Activated T-helper 17 cell treated with anti-CD3 and anti-CD28 coated beads, Interleukin-2, amount 50 U/mL, for 72 hours (primary cell): ENCODE data around the gene GRM3. TPM values are rescaled to one million over a fixed set of nuclear protein-coding genes. Genes with fewer than 3 reads are reported as not detected.

Experiments
- ATAC-seq: fragments of 150-1000 bp; cut with Tn5 transposase; replicated peaks from 2 replicates; pipeline ENCODE4 v1.10.0; 2021; ENCODE audit warnings: mild to moderate bottlenecking, moderate library complexity
- H3K27ac Mint-ChIP-seq: one replicate; pipeline ENCODE4 v1.8.0; 2022; ENCODE audit warnings: mixed read lengths
- H3K27me3 Mint-ChIP-seq: one replicate; pipeline ENCODE4 v1.8.0; 2022; ENCODE audit warnings: mixed read lengths
- H3K36me3 Mint-ChIP-seq: one replicate; pipeline ENCODE4 v1.8.0; 2022; ENCODE audit warnings: low read depth, mild to moderate bottlenecking, mixed read lengths
- H3K4me1 Mint-ChIP-seq: one replicate; pipeline ENCODE4 v1.8.0; 2022; ENCODE audit warnings: mixed read lengths
- H3K4me3 Mint-ChIP-seq: one replicate; pipeline ENCODE4 v1.8.0; 2022; ENCODE audit warnings: mild to moderate bottlenecking, mixed read lengths
- H3K9me3 Mint-ChIP-seq: one replicate; pipeline ENCODE4 v1.8.0; 2022; ENCODE audit warnings: mixed read lengths
- total RNA-seq, 2 donors: library from RNA; stranded (reverse); gene quantifications; one replicate each; pipeline ENCODE4 v1.2.3, GENCODE V29; 2022

The GRM3 gene
- total RNA-seq, 2 donors from 2014 or later: not detected

DNA sequence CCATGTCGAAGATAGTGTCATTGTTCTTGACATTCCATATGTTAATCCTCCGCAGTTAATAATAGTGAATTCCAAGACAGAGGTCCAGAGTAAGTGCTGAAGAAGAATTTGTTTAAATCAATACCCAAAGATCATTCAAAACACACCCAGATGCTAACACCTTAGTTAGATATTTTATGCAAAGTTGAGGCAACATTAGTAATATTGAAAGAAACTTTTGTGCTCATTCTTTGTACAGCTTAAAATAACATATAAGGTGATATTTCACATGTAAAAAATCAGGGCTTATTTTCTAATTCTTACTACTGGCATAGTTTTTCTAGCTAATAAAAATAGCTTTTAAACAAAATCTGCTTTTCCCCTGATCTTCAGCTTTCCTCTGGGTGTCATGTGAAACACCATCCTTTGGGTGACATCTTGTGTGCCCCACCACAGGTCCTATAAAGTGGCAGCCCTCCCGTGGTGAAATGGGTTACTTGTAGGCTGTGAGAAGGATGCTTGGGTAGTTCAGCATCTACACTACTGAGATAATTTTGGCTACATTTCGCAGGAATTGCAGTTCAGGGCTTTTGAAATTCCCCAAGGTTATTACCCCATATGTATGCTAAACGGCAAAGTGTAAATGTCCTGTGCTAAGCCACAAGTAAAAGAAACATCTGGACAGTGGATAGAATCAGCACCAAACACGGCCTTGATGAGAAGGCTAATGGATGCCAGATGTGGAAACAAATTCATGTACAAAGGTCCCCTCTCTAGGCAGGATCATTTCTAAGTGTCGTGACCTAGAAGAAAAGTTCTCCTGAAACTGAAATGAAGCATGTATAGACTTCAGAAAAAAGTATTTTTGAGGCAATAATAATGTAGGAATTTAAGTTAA, 105.4 kb downstream of the GRM3 start:
- H3K36me3 Mint-ChIP-seq: no peaks in the 10 kb centered on the region
- no peaks in the 10 kb centered on the region for H3K4me1 Mint-ChIP-seq
- no peak overlapping the region for H3K27ac Mint-ChIP-seq
- H3K4me3 Mint-ChIP-seq: no peak overlapping the region
- no peak for ATAC-seq
- H3K9me3 Mint-ChIP-seq: no peaks in the 10 kb centered on the region
- H3K27me3 Mint-ChIP-seq: peaks cover 3% of the 10 kb centered on the region

DNA sequence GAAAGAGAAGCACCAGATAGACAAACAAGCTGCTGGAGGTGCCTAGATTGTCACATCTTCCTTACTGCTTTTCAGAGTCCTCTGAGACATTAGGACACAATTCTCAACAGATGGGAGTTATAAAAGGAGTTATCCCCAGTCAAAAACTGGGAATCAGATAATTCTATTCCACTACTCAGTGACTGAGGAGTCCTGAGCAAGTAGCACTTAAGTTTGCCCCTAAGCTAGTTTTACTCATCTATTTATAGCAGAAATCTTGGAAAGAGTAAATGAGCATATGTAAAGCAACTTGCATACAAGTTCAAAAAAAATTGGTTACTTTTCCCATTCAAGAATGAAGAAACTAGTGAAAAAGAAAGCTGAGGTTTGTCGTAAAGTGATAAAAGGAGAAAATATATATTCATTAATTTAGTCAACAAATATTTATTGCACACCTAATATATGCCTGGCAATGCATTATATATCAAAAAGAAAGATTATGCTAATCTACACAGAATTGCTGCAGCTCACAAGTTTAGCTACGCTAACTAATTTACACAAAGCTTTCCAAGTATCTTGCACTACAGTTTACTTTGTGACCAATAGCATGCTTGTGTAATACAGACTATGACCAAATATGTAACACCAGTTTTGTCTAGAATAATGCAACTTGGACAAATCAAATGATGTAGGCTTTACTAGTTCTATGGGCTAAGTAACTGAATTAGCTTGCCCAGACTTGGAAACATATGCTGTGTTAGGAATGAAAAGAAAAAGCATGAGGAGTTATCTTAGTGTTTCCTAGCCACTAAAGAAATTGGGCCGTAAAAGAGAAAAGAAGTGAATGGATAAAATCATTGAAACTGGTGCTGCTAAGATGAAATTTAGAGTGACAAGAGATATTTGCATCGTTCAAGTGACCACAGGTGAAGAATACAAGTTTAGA, 106.3 kb downstream of the GRM3 start:
- H3K27me3 Mint-ChIP-seq: no peaks in the 10 kb centered on the region
- H3K36me3 Mint-ChIP-seq: no peaks in the 10 kb centered on the region
- H3K9me3 Mint-ChIP-seq: no peaks in the 10 kb centered on the region
- H3K27ac Mint-ChIP-seq: no peak overlapping the region
- no peak for ATAC-seq
- no peak overlapping the region for H3K4me3 Mint-ChIP-seq
- no peaks in the 10 kb centered on the region for H3K4me1 Mint-ChIP-seq

- H3K4me3 Mint-ChIP-seq: no peak overlapping the region
- ATAC-seq: no peak
- no peaks in the 10 kb centered on the region for H3K36me3 Mint-ChIP-seq
Observed at GRCh38 chr7:86760236-86760635, 116.5 kb downstream of the GRM3 start.

DNA sequence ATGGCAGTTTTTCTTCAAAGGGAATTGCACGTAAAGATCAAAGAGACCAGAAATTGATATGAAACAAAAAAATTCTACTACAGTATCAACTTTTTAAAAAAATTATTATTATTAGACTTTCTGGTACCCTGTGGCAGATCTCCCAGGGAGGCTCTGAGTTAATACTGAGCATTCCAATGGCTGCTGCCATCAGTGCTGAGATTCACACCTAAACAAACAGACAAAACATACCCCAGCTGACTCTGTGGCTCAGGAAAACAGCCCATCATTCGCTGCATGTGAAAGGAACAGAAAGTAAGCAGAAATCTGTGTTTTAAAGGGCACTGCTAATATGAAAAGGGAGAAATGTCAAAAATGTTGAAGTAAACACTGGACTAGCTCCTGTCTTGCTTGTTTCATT, 118.4 kb downstream of the GRM3 start:
- Mint-ChIP-seq H3K27ac (no peak overlapping the region), H3K4me3 (no peak overlapping the region), H3K27me3 (peaks cover 6% of the 10 kb centered on the region), H3K36me3 (no peaks in the 10 kb centered on the region), H3K9me3 (peaks cover 4% of the 10 kb centered on the region), H3K4me1 (no peaks in the 10 kb centered on the region)
- ATAC-seq: no peak

More at GRCh38 chr7:86760236-86760635, 116.5 kb downstream of the GRM3 start:
- Mint-ChIP-seq H3K27ac (no peak overlapping the region), H3K9me3 (peaks cover 4% of the 10 kb centered on the region), H3K27me3 (peaks cover 6% of the 10 kb centered on the region), H3K4me1 (no peaks in the 10 kb centered on the region)

DNA sequence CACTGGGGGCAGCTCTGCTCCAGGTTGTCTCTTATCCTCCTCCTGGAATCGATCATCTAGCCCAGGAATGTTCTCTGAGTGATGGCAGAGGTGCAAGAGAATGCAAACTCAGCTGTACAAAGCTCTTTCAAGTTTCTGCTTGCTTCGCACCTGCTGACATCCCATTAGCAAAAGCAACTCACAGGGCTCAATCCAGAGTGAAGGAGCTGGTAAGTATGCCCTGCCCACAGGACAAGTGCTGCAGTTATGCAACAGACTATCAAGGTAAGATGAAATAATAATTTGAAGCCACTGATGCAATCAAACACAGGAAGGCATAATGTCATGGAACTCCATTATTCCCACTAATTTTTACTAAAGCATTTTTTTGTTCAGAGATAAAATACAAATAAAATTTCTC, 122.2 kb downstream of the GRM3 start:
- Mint-ChIP-seq H3K27me3 (peaks cover 6% of the 10 kb centered on the region), H3K9me3 (peaks cover 4% of the 10 kb centered on the region), H3K36me3 (no peaks in the 10 kb centered on the region), H3K4me3 (no peak overlapping the region), H3K27ac (no peak overlapping the region), H3K4me1 (no peaks in the 10 kb centered on the region)
- ATAC-seq: no peak

DNA sequence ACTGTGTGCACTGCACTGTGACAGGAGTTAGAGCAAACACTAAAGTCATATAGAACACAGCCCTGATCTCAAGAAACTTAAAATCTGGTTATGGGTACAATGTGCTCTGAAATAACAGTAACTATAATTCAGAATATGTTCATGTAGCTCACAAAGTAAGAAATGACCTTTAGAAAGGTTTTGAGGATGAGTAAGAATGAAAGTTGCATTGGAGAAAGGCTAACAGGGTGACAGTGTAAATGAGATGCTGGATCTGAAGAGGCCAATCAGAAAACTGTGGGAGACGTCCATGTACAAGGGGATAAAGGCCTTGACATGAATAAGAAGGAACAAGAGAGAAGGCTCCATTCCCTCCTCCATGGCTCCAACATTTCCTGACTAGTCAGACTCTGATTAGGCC, 124.7 kb downstream of the GRM3 start:
- H3K27ac Mint-ChIP-seq: no peak overlapping the region
- ATAC-seq: no peak
- no peak overlapping the region for H3K4me3 Mint-ChIP-seq
- no peaks in the 10 kb centered on the region for H3K4me1 Mint-ChIP-seq
- peaks cover 4% of the 10 kb centered on the region for H3K9me3 Mint-ChIP-seq
- no peaks in the 10 kb centered on the region for H3K36me3 Mint-ChIP-seq
- H3K27me3 Mint-ChIP-seq: peaks cover 6% of the 10 kb centered on the region

DNA sequence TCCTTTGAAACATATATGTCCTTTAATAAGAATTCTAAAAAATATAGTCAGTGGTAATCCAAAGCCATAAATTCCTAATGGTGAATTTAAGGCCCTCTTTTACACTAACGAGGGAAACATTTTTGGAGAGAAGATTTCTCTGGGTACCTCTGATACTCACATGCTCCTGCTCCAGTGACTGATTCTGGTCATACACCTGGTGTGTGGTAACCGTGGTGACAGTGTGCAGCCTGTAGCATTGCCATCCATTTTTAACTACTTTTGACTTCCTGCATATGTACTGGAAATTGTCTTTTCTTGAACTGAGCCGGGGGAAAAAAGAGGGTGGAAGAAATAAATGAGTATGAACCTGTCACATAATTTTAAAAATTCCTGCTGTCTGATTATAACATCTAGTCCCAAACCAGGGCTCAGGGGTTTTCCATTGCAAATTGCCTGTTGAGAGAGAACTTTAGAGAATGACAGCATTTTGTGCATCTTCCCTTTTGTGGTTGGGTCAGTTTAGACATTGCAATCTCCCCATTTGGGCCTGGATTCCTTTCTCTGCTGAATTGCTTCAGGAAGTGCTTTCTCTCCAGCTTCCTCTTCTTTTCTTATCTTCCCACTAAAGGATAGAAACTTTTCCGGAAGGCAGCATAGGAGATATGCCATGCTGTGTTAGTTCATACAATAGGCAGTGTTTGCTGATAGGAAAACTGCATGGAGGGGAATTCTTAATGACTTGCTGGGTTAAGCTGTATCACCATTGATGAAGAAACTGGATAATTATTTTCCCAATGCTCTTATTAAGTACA, 125.5 kb downstream of the GRM3 start:
- Mint-ChIP-seq H3K27me3 (peaks cover 3% of the 10 kb centered on the region), H3K4me3 (no peak overlapping the region), H3K9me3 (no peaks in the 10 kb centered on the region), H3K27ac (no peak overlapping the region), H3K4me1 (no peaks in the 10 kb centered on the region), H3K36me3 (no peaks in the 10 kb centered on the region)
- no peak for ATAC-seq

DNA sequence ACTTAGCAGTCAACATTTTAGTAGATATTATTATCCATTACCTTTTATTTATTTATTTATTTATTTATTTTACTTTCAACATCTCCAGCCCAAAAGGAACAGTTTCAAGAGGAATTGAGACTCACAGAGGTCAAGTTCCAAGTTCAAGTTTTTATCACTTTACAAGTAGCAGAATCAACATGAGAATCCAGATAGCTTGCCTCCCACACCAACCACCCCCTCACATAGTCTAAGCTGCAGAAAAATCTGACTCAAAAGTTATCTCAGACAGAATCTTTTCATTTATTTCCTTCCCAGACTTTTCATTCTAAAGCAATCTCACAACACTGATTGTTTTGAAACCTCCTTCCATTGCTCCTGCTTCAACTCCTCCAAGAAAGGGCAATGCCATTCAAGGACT, 129.6 kb downstream of the GRM3 start:
- Mint-ChIP-seq H3K36me3 (no peaks in the 10 kb centered on the region), H3K27me3 (peaks cover 3% of the 10 kb centered on the region), H3K4me1 (no peaks in the 10 kb centered on the region), H3K9me3 (no peaks in the 10 kb centered on the region), H3K27ac (no peak overlapping the region), H3K4me3 (no peak overlapping the region)
- no peak for ATAC-seq

- ATAC-seq: no peak
- H3K36me3 Mint-ChIP-seq: no peaks in the 10 kb centered on the region
- H3K9me3 Mint-ChIP-seq: no peaks in the 10 kb centered on the region
- peaks cover 3% of the 10 kb centered on the region for H3K27me3 Mint-ChIP-seq
- H3K4me3 Mint-ChIP-seq: no peak overlapping the region
- no peaks in the 10 kb centered on the region for H3K4me1 Mint-ChIP-seq
- H3K27ac Mint-ChIP-seq: no peak overlapping the region
Observed at GRCh38 chr7:86775203-86775602, 131.5 kb downstream of the GRM3 start.

DNA sequence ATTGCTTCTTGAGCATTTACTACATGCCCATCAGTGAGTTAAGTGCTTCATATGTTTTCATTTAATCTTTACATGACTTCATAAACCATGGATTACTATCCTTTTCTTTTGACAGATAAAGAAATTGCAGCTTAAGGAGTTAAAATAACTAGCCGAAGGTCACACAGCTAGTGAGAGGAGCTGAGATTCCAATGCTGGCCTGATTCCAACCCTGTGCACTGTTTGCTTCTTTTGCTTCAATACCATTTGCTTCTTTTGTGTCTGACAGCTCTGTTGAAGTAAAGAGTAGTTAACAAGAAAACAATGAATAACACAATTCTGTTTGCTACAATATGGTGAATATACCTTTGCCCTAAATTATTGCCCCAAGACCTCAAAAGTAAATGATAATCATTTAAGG, 132.4 kb downstream of the GRM3 start:
- ATAC-seq: no peak
- Mint-ChIP-seq H3K27ac (no peak overlapping the region), H3K36me3 (no peaks in the 10 kb centered on the region), H3K4me1 (no peaks in the 10 kb centered on the region), H3K27me3 (no peaks in the 10 kb centered on the region), H3K4me3 (no peak overlapping the region), H3K9me3 (no peaks in the 10 kb centered on the region)

- Mint-ChIP-seq H3K36me3 (no peaks in the 10 kb centered on the region), H3K4me3 (no peak overlapping the region), H3K4me1 (no peaks in the 10 kb centered on the region), H3K9me3 (no peaks in the 10 kb centered on the region), H3K27me3 (no peaks in the 10 kb centered on the region), H3K27ac (no peak overlapping the region)
- ATAC-seq: no peak
Observed at GRCh38 chr7:86778271-86778670, 134.6 kb downstream of the GRM3 start.

- Mint-ChIP-seq H3K4me1 (no peaks in the 10 kb centered on the region), H3K36me3 (no peaks in the 10 kb centered on the region), H3K27ac (no peak overlapping the region), H3K9me3 (no peaks in the 10 kb centered on the region), H3K4me3 (no peak overlapping the region), H3K27me3 (no peaks in the 10 kb centered on the region)
- ATAC-seq: no peak
Observed at GRCh38 chr7:86784765-86785164, 141.1 kb downstream of the GRM3 start.

DNA sequence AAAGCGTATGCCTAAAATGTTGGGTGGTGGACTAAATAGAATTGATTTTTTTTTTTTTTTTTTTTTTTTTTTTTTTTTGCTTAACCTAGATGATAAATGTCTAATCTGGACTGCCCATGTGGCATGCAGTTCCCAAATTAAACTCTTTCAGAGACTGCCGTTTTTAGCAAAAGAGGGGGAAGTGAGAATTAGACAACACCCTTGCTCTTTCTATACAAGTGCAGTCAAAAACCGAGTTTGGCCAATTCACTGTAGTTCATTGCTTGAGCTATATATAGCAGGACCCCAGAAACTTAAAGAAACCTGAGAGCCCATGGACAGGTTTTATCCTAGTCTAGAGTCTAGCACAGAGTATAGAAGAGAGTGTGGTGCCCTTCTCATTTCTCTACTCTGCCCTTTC, 141.9 kb downstream of the GRM3 start:
- ATAC-seq: no peak
- H3K27ac Mint-ChIP-seq: no peak overlapping the region
- no peaks in the 10 kb centered on the region for H3K36me3 Mint-ChIP-seq
- no peaks in the 10 kb centered on the region for H3K4me1 Mint-ChIP-seq
- no peak overlapping the region for H3K4me3 Mint-ChIP-seq
- no peaks in the 10 kb centered on the region for H3K9me3 Mint-ChIP-seq
- H3K27me3 Mint-ChIP-seq: peaks cover 4% of the 10 kb centered on the region

DNA sequence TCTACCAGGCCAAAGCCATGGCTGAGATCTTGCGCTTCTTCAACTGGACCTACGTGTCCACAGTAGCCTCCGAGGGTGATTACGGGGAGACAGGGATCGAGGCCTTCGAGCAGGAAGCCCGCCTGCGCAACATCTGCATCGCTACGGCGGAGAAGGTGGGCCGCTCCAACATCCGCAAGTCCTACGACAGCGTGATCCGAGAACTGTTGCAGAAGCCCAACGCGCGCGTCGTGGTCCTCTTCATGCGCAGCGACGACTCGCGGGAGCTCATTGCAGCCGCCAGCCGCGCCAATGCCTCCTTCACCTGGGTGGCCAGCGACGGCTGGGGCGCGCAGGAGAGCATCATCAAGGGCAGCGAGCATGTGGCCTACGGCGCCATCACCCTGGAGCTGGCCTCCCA, 142.7 kb downstream of the GRM3 start:
- H3K4me1 Mint-ChIP-seq: no peaks in the 10 kb centered on the region
- H3K4me3 Mint-ChIP-seq: no peak overlapping the region

More for the DNA sequence above, 142.7 kb downstream of the GRM3 start:
- no peaks in the 10 kb centered on the region for H3K36me3 Mint-ChIP-seq
- H3K9me3 Mint-ChIP-seq: no peaks in the 10 kb centered on the region
- H3K27me3 Mint-ChIP-seq: peaks cover 4% of the 10 kb centered on the region
- ATAC-seq: no peak
- no peak overlapping the region for H3K27ac Mint-ChIP-seq
